GM12874 (cell line): Measurements from ENCODE around the gene EMID1.

Experiments used
- TF ChIP-seq, protein P1 (sequence below): IDR thresholded peaks from 2 replicates; pipeline ENCODE4 v1.5.1; 2011; ENCODE audit warnings: low read depth, mild to moderate bottlenecking, control low read depth, low read length, moderate library complexity; ENCODE audit not compliant: insufficient read depth

The EMID1 gene

DNA sequence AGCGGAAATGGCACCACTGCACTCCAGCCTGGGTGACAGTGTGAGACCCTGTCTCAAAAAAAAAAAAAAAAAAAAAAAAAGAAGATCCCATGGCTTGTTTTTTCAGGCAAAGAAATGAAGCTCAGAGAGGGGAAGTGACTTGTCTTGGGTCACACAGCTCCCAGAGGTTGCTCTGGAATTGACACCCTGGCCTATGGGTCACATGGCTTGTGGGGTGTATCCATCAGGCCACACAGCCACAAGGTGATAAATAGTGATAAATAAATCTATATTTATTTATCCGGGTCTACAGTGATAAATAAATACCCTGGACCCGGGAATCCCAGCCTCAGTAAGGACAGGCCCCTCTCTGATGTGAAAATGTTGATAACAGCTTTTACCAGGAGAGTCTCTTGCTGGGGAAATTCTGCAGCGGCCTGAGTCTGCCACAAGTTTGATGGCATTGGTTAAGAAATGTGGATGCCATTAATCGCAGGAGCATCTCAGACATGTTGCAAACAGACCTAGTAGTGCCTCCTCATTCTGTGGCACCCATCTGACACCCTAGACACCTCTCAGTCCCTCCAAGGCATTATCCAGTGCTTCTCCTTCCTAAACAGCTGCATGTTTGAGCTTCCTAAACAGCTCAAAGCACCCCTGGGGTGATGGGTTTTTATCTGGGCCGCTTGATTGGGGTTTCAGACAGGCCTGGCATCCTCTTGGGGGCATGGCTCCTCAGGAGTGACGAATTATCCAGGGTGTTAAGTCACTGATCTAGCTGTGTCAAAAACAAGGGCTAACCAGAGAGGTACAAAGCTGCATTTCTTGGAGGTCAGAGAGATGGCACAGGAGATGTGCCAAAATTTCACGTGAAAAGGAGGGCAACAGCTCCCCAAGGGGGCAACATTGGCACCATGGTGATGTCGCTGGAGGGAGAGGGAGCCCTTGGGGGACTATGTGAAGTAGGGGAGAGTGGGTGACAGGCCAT, 1.9 kb upstream of the EMID1 start:
- TF ChIP-seq, protein P1, sequence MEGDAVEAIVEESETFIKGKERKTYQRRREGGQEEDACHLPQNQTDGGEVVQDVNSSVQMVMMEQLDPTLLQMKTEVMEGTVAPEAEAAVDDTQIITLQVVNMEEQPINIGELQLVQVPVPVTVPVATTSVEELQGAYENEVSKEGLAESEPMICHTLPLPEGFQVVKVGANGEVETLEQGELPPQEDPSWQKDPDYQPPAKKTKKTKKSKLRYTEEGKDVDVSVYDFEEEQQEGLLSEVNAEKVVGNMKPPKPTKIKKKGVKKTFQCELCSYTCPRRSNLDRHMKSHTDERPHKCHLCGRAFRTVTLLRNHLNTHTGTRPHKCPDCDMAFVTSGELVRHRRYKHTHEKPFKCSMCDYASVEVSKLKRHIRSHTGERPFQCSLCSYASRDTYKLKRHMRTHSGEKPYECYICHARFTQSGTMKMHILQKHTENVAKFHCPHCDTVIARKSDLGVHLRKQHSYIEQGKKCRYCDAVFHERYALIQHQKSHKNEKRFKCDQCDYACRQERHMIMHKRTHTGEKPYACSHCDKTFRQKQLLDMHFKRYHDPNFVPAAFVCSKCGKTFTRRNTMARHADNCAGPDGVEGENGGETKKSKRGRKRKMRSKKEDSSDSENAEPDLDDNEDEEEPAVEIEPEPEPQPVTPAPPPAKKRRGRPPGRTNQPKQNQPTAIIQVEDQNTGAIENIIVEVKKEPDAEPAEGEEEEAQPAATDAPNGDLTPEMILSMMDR: no peak

DNA sequence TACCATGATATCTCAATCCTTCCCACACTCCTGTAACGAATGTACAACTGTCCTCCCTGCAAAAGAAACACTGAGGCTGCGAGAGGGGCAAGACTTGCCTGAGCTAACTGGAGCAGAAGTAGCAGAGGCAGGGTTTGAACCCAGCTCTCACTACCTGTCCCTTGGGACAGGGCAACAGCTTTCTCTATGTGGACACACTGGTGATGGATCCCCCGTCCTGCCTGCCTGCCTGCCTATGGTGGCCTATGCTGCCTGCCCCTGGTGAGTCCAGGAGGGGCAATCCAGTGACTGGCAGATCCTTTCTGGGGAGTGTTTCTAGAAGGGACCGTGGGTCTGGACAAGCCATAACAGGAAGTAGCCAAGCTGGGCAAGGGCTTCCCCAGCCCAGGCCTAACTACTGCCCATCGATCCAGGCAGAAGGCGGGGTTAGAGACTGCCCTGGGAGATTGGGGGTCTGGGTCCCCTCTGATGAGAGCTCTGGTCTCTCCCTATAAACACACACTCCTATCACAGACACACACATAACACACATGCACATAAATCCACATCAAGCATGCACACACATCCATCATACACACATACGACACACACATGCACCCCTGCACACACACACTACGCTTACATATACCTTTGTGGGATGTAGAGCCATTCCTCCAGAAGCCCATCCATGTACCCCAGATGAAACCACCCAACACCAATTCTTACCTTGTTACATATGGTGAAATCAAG, 1.1 kb upstream of the EMID1 start:
- TF ChIP-seq, protein P1: no peak

DNA sequence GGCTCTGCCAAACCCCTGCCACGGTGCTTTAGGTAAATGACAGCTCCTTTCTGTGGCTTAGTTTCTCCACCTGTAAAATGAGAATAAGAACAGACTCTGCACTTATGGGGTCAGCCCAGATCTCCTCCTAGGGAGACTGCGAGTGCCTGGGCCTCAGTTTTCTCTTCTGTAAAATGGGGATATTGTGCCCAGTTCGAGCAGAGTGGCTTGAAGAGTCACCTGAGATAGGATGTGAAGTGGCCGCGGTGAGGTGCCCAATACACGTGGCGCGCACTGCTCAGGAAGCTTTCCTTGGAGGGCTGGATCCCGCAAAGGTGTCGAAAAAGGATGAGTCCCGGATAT, 473 bp upstream of the EMID1 start:
- TF ChIP-seq, protein P1: no peak

DNA sequence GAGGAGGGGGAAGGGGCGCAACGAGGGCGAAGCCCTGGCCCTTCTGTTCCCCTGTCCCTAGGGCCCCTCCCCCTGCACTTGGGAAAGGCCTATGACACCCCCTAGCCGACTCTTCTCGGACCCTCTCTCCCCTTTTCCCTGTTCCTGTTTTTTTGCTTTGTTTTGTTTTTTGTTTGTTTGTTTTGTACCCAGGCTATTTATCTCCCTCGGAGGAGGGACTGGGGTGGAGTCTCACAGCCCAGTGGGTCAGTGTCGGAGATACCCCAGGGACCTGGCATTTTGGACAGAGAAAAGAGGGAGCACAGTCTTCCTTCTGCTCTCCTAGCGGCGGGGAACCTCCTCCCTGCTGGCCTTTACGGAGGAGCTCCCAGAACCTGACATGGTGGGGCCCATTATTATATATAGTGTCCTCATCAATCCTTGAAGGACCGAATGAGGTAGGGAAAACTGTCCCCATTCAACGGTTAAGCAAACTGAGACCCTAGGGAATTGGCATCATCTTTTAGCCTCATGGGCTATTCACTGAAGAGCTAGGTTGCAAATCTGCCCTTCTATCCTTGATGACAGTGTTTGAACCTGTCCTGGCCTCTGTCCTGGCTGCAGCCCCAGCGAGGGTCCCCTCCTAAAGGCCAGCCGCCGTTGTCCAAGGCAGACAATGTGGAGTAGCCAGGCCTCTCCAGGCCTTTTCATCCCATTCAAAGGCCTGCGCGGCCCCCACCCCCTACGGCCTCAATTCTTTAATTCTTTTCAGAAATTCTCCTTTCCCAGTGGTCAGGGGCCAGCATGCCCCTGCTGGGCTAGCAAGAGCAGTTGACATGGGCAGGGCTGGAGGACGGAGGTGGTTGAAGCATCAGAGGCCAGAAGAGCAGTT, 911 bp downstream of the EMID1 start:
- TF ChIP-seq, protein P1: no peak

DNA sequence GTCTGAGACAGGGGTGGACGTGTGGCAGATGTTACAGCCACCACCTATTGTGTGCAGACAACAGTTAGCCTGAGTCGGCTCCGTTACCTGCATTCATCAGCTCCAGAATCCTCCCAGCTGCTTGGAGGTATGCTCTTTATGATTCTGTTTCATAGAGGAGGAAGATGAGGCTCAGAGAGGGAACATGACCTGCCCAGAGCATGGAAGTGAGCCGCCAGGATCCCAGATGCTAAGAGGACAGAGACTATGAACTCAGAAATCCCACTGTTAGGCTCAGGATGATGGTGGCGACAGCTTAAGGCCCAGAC, 1.5 kb downstream of the EMID1 start:
- TF ChIP-seq, protein P1: no peak

DNA sequence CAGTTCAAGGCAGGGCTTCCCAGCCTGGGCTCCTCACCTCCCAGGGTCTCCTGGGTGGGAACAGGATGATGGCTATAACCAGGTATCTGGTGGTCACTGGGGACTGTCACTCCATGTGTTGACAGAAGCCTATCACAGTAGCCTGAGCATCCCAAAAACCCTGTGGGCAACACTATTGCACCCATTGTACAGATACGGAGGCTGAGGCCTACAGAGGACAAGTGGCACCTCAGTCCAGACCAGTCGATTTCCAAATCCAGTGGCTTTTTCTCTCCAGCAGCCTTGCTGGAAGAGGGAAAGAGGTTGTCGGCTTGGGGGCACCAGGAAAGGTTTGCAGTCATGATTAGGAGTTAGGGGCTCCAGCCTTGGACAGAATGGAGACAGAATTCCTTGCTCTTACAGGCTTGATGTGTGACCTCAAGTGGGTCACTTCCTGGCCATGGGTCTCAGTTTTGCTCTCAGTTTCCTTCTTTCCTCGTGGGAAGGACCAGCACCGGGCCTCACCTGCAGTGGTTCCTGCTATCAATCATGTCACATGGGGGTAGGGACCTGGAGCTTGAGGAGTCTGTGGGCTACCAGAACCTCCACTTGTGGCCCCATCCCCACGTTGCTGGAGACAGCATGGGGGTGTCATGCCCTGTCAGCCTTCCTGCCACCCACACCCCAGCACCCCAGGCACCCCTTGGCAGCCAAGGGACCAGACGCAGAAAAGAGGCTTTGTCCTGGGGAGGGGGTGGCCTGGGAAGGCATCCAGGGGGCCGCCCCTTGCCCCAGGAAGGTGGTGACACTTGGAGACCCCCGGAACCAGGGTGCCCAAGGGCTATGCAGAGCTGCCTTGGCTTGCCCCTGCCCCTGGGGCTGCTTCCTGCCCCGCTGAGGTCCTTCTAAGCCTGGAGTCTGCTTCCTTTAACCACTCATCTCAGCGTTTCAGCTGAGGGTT, 2.1 kb downstream of the EMID1 start:
- TF ChIP-seq, protein P1: no peak
